ENCODE results near the gene CDH4. TPM values are rescaled to one million over a fixed set of nuclear protein-coding genes. Genes with fewer than 3 reads are reported as not detected.

CDH4 gene
- total RNA-seq, 1 donor from 2014 or later: 0.08 TPM

DNA sequence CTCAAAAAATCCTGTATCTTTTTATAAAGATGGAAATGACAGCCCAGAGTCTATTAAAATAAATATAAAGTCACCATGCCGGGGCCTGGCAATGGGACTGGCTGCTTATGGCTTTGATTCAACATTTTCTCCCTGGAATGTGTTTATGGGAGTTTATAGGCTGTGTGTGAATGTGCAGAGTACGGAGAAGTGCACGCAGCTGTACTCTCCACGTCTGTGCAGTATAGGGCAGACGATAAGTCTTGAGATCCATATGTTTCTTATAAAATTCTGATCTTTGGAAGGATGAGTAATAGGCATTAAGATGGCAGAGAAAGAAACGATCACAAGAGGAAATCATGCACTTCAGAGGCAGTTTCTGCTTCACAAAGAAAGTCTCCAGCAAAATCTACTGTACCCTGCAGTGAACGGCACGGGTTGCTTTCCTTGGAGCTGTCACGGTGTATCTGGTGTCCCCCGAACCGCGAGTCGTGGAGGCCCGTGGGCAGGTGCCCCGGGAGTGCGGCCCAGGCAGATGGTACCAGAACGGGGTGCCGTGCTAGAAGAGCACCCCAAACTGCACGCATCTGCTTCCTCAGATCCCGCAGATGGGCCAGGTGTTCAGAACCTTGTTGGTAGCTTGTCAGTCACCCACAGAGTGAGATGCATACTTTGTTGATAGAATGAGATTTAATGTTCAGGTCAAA, 431.1 kb downstream of the CDH4 start:
- DNase-seq (ENCODE audit: missing footprints) (peak; percentile 37), ATAC-seq (no peak)
- intact Hi-C loops (cut with DNase I): no loop called here

- intact Hi-C loops (cut with DNase I): no loop called here
- DNase-seq (ENCODE audit: missing footprints): peak; percentile 35
- ATAC-seq: no peak
Measured at GRCh38 chr20:61683721-61684120, 431.7 kb downstream of the CDH4 start.

DNA sequence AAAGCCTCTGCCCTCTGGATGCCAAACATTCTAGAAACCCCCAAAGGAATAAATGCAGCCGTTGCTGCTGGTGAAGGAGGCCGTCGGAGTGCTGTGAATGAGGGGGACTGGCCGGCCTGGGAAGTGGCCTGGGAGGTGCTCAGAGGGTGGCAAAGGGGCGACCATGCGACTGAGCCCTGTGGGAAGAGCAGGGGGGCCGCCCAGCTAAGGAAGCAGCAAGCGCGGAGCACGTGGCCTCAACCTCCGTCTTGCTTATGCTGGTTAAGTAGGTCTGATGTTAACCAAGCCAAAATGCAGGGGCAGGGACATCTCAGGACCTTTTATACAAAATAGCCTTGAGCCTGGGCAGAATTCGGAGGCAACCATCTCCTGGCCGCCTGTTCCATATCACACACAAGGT, 432.1 kb downstream of the CDH4 start:
- ATAC-seq (no peak), DNase-seq (ENCODE audit: missing footprints) (peak; percentile 26)
- intact Hi-C loops (cut with DNase I): no loop called here

DNA sequence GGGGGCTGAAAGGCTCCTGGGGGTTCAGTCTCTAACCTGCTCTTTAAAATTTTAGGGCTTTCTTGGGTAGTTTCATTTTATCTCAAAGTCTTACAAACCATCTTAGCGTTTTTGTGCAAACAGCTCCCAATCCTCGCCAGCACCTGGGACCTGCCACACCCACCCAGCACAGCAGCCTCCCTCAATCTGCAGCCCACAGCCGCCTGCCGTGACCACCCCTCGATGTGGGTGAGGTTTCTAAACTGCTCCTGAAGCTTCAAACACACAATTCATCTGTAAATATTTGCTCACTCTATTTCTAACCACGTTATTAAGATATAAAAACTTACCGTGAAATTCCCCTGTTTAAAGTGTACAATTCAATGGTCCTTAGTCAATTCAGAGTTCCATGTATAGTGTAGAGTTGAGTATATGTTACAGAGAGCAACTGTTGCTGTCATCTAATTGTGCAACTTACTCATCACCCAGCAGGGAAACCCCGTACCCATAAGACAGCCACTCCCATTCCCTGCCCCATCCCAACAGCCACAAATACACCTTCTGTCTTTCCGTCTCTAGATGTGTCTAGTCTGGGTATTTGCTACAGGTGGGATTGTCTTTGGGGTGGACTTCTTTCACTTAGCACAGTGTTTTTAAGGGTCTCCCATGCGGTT, 432.6 kb downstream of the CDH4 start:
- ATAC-seq (no peak), DNase-seq (ENCODE audit: missing footprints) (peak; percentile 11)
- intact Hi-C loops (cut with DNase I): no loop called here

DNA sequence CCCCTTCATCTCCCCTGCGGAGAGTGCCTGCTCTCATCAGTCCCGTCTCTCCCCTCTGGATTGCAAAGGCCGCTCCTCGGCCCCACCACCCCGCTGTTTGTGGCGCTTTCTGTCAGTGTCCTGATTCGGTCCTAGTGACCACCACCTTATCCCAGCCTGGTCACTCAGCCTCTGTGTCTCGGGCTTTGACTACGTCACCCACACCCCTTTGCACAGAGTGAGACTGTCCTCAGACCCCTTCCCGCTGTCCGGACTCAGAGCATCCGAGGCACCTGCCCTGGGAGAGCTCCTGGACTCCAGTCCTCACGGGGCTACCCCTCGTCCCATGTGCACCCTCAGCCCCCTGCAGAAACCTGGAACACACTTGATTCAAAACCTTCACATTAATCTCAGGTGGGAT, 433.4 kb downstream of the CDH4 start:
- DNase-seq (ENCODE audit: missing footprints) (peak; percentile 60), ATAC-seq (no peak)
- intact Hi-C loops (cut with DNase I): no loop called here

DNA sequence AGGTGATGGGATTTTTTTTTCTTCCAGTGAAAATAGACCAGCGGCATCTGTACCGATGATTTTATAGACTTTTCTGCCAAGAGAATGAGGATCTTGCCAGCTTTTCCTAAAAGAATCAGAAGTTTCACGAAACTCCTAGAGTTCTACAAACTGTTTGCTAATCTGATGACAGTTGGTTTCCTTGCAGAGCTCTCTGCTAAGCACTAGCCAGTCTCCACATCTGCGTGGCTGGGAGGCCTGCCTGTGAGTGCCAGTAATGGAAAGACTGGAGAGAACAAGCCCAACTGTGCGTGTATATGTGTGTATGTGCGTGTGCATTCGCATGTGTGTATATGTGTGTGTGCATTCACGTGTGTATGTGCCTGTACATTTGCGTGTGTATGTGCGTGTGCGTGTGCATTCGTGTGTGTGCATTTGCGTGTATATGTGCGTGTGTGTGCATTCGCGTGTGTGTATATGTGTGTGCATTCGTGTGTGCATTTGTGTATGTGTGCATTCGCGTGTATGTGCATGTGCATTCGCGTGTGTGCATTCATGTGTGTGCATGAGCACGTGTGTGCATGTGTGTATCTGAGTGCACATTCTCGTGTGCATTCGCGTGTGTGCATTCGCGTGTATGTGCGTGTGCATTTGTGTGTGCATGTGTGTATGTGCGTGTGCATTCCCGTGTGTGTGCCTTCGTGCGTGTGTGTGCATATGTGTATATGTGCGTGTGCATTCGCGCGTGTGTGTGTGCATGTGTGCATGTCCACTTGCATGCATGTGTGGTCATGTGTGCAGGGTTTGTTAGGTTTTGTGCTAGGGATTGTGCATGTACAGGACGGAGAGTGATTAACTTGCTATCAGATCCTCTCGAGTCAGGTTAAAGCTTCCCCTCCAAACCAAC, 434.2 kb downstream of the CDH4 start:
- ATAC-seq (no peak), DNase-seq (ENCODE audit: missing footprints) (peak; percentile 61)
- intact Hi-C loops (cut with DNase I): no loop called here

DNA sequence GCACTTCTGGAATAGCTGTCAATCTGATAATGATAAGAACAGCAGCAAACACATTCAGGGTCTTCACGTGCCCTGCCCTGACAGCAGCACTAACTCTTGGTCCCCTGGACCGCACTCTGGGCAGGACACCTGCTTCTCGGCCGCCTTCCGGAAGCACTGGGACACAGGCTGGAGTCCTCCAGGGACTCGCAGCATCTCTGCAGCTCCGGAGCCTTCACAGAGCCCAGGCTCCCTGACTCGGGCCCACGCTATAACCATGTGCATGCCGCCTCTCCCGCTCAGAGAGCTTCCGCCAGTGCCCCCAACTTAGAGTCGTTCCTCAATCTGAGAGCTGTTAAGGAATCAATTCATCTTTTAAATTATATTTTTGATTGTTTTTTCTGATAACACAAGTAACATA, 436.4 kb downstream of the CDH4 start:
- intact Hi-C loops (cut with DNase I): no loop called here
- DNase-seq (ENCODE audit: missing footprints) (peak; percentile 17), ATAC-seq (no peak)

GRCh38 chr20:61690150-61690549, 438.1 kb downstream of the CDH4 start:
- intact Hi-C loops (cut with DNase I): no loop called here
- peak; percentile 26 for DNase-seq (ENCODE audit: missing footprints)
- ATAC-seq: no peak

- intact Hi-C loops (cut with DNase I): no loop called here
- DNase-seq (ENCODE audit: missing footprints) (peak; percentile 6), ATAC-seq (no peak)
Measured at GRCh38 chr20:61690993-61691838, 439.2 kb downstream of the CDH4 start.

DNA sequence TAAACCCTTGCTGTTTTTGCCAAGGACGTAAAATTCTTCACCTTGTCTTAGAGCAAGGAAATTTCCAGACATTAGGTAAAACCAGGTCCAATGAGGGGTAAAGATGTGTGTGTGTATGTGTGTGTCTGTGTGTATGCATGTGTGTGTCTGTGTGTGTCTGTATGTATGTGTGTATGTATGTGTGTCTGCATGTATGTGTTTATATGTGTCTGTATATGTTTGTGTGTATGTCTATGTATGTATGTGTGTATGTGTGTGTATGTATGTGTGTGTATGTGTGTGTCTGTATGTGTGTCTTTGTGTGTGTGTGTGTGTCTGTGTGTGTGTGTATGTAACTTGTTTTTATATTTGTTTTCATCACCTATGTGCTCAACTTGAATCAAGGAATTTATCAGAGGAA, 439.9 kb downstream of the CDH4 start:
- intact Hi-C loops (cut with DNase I): no loop called here
- ATAC-seq (no peak), DNase-seq (ENCODE audit: missing footprints) (no peak)

DNA sequence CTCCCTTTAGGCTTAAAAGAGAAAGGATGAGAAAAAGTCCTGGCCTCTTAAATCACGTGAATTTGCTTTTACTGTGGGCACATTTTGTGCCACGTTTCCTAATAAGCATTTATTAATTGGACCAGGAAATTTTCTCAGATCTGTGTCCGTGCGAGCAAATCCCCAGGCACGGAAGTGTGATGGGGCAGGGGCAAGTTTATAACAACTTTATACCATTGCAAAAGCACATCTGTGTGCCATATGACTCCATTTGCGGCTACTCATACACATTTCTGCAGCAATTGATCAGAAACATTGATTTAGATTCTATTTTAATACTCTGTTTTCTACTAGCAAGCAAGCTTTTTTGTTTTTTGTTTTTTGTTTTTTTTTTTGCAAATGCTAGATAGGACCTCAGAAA, 440.4 kb downstream of the CDH4 start:
- intact Hi-C loops (cut with DNase I): no loop called here

DNA sequence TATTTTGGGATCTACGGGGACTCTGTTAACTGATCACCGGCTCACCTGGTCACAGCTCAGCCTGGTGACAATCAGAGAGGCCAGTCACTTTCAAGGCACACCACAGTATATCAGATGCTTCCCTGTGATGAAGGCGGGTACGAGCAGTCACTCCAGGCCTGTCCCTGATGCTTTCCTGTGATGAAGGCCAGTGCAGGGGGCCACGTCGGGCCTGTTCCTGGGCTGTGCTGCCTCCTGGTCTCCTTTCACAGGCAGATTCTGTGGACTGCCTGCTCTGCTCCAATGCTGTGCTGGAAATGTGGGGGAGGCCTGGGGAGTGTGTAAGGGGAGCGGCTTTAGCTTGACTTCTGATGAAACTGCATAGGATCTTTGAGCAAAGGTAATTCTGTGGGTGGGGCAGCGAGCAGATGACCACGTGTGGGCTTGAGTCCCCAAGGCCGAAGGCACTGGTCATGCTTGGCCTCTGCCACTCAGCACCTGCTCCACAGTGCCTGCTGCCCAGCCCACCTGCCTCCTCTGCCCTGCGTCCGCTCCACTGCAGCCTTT, 441.1 kb downstream of the CDH4 start:
- intact Hi-C loops (cut with DNase I): no loop called here
- ATAC-seq: no peak
- DNase-seq (ENCODE audit: missing footprints): peak; percentile 16

More for the DNA sequence above, 440.4 kb downstream of the CDH4 start:
- ATAC-seq (no peak), DNase-seq (ENCODE audit: missing footprints) (no peak)

GRCh38 chr20:61694682-61695081, 442.6 kb downstream of the CDH4 start:
- intact Hi-C loops (cut with DNase I): no loop called here
- peak; percentile 26 for ATAC-seq
- DNase-seq (ENCODE audit: missing footprints): peak; percentile 70

DNA sequence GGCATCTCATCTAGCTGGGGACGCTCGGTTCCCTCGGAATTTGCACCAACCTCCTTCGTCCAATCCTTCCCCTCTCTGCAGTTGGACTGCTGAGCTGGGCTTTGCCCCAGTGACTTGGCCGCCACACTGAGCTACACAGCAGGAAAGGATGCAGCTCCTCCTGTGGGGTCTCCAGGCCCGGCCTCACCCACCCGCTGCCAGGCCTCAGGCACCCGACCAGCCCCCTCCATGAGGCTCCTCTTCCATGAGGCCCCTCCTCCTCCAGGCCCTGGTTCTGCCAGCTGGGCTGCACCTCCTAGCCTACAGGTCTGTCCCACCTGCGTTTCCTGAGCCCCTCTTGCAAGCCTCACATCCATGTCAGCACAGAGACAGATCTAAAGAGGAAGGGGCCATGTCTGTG, 443.7 kb downstream of the CDH4 start:
- intact Hi-C loops (cut with DNase I): no loop called here
- DNase-seq (ENCODE audit: missing footprints): peak; percentile 34

GRCh38 chr20:61696181-61696735, 444.2 kb downstream of the CDH4 start:
- ATAC-seq: no peak
- peak; percentile 18 for DNase-seq (ENCODE audit: missing footprints)
- intact Hi-C loops (cut with DNase I): no loop called here

More for the DNA sequence above, 443.7 kb downstream of the CDH4 start:
- ATAC-seq: no peak

DNA sequence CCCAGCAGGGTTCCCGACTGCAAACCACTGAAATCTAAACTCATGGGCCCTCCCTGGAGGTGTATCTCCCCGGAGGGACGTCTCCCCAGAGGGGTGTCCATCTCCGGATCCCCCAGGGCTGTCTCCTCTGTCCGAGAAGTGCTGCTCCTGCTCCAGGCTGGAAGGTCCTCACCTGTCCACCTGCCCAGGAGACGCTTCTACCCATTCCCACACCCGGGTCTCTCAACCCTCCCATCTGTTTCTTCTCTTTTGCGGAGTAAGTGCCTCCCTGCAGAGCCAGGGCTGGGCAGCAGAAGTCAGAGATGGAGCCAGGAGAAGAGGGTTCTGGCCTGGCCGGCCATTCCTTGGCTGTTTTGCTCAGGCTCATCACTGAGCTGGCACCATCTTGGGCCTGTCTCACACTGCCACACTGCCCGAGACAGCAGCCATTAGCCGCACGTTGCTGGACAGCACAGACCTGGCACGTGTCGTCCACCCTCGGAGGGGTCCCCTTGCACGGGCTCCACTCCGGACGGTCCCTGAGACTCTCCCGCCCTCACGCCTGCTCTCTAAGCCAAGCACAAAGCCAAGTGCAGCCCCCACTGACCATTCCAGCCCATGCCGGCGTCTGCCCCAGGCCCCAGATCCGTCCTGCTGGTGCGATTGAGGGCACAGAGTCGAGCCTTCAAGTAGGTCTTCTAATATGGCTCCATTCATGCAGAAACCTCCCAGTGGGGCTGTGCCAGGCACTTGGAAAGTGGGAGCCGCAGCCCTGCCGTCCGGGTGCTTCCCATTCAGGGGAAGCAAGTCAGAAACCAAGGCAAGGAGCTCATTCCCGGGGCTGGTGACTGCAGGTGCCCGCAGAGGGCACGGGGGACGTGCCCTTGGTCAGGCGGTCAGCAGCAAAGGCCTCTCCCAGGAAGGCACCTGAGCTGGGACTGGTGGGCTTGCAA, 445.9 kb downstream of the CDH4 start:
- DNase-seq (ENCODE audit: missing footprints) (peak; percentile 55), ATAC-seq (no peak)
- intact Hi-C loops (cut with DNase I): no loop called here

Measured in Right ventricle myocardium inferior (tissue), 1 donor.